Loucy (cell line): ENCODE measurements around the gene PATL1.

Experiments
- CTCF ChIP-seq: fragments of 200-600 bp; sonication (generic); conservative IDR thresholded peaks from 2 replicates; pipeline ENCODE4 v1.5.1; 2014; ENCODE audit warnings: mild to moderate bottlenecking, antibody characterized with exemption, low read length
- EZH2phosphoT487 ChIP-seq: fragments of 200-600 bp; IDR thresholded peaks from 2 replicates; pipeline ENCODE4 v1.6.1; 2018; ENCODE audit warnings: antibody characterized with exemption, mild to moderate bottlenecking, moderate library complexity, borderline replicate concordance

GRCh38 chr11:59678118-59678812 lies 9.4 kb upstream of the PATL1 start:
- TF ChIP-seq CTCF (no peak; the same call in 1 of the 2 replicates), EZH2phosphoT487 (no peak)
